Panc1 (cell line): ENCODE results near the gene BOC. TPM values are rescaled to one million over a fixed set of nuclear protein-coding genes. Genes with fewer than 3 reads are reported as not detected.

Source experiments
- ATAC-seq: fragments of 200-7000 bp; cut with Tn5 transposase; 2 replicates; pipeline ENCODE4 v1.9.1; 2020; ENCODE audit warnings: mild to moderate bottlenecking, moderate library complexity
- BruUV-seq: library from RNA; stranded (reverse); fragments of 400-500 nt; replicated peaks from 2 replicates; lab custom pipeline; 2021; lab: Mats Ljungman, UMichigan
- CTCF ChIA-PET: fragments of 300-600 bp; sonication (Branson Sonifier 250); formaldehyde crosslinking; loops from one replicate; lab custom pipeline; 2022; ENCODE audit warnings: antibody characterized with exemption; lab: Charles Lee
- POLR2A ChIA-PET: fragments of 300-600 bp; sonication (Branson Sonifier 250); formaldehyde crosslinking; loops from one replicate; lab custom pipeline; 2022; ENCODE audit warnings: antibody characterized with exemption; lab: Charles Lee
- DNase-seq: peaks from one replicate; pipeline ENCODE4 v3.0.0-alpha.2; 2010; ENCODE audit warnings: low read depth, low spot score
- H3K27ac ChIP-seq: 2 replicates; pipeline ENCODE4 v1.5.1; 2011; ENCODE audit warnings: mild to moderate bottlenecking, low read length, inconsistent platforms
- H3K27me3 ChIP-seq: fragments of 200-500 bp; sonication (Bioruptor generic); 2 replicates; pipeline ENCODE4 v1.6.0; 2014; ENCODE audit warnings: low read length, inconsistent platforms; ENCODE audit not compliant: control insufficient read depth, insufficient read depth
- H3K36me3 ChIP-seq: fragments of 200-500 bp; sonication (Bioruptor generic); 2 replicates; pipeline ENCODE4 v1.5.1; 2014; ENCODE audit warnings: inconsistent platforms, mild to moderate bottlenecking, low read length, moderate library complexity; ENCODE audit not compliant: control insufficient read depth, insufficient read depth
- H3K4me1 ChIP-seq: 2 replicates; pipeline ENCODE4 v1.5.1; 2011; ENCODE audit warnings: inconsistent platforms, mild to moderate bottlenecking, low read length, moderate library complexity; ENCODE audit not compliant: control insufficient read depth, insufficient read depth
- H3K4me3 ChIP-seq, 2 experiments: 2 replicates each; pipeline ENCODE4 v1.5.1; 2011 to 2012; ENCODE audit warnings: low read depth in 2 of 2, low read length in 2 of 2, mild to moderate bottlenecking in 2 of 2, inconsistent platforms in 1 of 2, moderate library complexity in 1 of 2
- H3K9me3 ChIP-seq: fragments of 200-500 bp; sonication (Bioruptor generic); 2 replicates; pipeline ENCODE4 v1.5.1; 2014; ENCODE audit warnings: low read depth, mild to moderate bottlenecking, inconsistent platforms, low read length, moderate library complexity; ENCODE audit not compliant: control insufficient read depth, insufficient read depth
- CTCF ChIP-seq: fragments of 450-650 bp; IDR thresholded peaks from 2 replicates; pipeline ENCODE4 v1.5.1; 2017; ENCODE audit warnings: mild to moderate bottlenecking
- POLR2AphosphoS5 ChIP-seq: IDR thresholded peaks from 2 replicates; pipeline ENCODE4 v1.6.1; 2012; ENCODE audit warnings: mild to moderate bottlenecking, low read depth, low read length, moderate library complexity
- REST ChIP-seq, 2 experiments: IDR thresholded peaks; 2 replicates each; pipeline ENCODE4 v1.6.1; 2011 to 2012; ENCODE audit warnings: low read depth in 2 of 2, control low read depth in 1 of 2, low read length in 1 of 2, mild to moderate bottlenecking in 1 of 2, moderate library complexity in 1 of 2; ENCODE audit not compliant: insufficient read depth in 1 of 2
- SIN3A ChIP-seq: IDR thresholded peaks from 2 replicates; pipeline ENCODE4 v1.6.1; 2012; ENCODE audit warnings: low read depth, mild to moderate bottlenecking, low read length, moderate library complexity, borderline replicate concordance; ENCODE audit not compliant: insufficient read depth
- TCF7L2 ChIP-seq: IDR thresholded peaks from 2 replicates; pipeline ENCODE4 v1.6.1; 2011; ENCODE audit warnings: mild to moderate bottlenecking, low read depth, low read length, inconsistent platforms
- in situ Hi-C: cut with HindIII; loops from 2 replicates; pipeline ENCODE4 v1.10.0; 2016; ENCODE audit warnings: low sequenced_read_pairs, low pct_unique_long_range_greater_than_20kb
- intact Hi-C: fragments of 100-400 bp; cut with micrococcal nuclease; formaldehyde crosslinking; loops from one replicate; pipeline ENCODE4 v1.10.0; 2022; ENCODE audit not compliant: unreplicated experiment
- total RNA-seq: library from RNA; stranded (reverse); gene quantifications from one replicate; pipeline ENCODE4 v1.2.1, GENCODE V29; 2021; ENCODE audit not compliant: unreplicated experiment

BOC gene
- total RNA-seq, 1 experiment from 2014 or later: 0.33 TPM

GRCh38 chr3:113273604-113274378, 62.4 kb downstream of the BOC start:
- no TSS peak for BruUV-seq
- no peaks in the 10 kb centered on the region for H3K9me3 ChIP-seq
- no peaks in the 10 kb centered on the region for H3K36me3 ChIP-seq
- ATAC-seq (no peak), DNase-seq (no peak)
- no peak overlapping the region for H3K4me3 ChIP-seq
- H3K4me1 ChIP-seq: no peaks in the 10 kb centered on the region
- in situ Hi-C loops (no loop called here), intact Hi-C loops (no loop called here)
- H3K27me3 ChIP-seq: no peaks in the 10 kb centered on the region; the same call in 1 of the 2 replicates
- no peak overlapping the region for H3K27ac ChIP-seq
- POLR2A ChIA-PET: no interaction called here
- no peak for TF ChIP-seq CTCF
- no peak for TF ChIP-seq TCF7L2
- TF ChIP-seq SIN3A: no peak
- TF ChIP-seq REST (IDR thresholded peaks at IDR 0.05; ENCODE audit: insufficient read depth in 1 of 2, low read depth in 2 of 2, low read length in 1 of 2): no peak
- CTCF ChIA-PET: no interaction called here

GRCh38 chr3:113274425-113275257, 63.3 kb downstream of the BOC start:
- in situ Hi-C loops: no loop called here
- CTCF ChIA-PET: no interaction called here
- no peaks in the 10 kb centered on the region for H3K4me1 ChIP-seq
- H3K36me3 ChIP-seq: no peaks in the 10 kb centered on the region
- ATAC-seq (no peak), DNase-seq (no peak)
- BruUV-seq: no TSS peak
- no peak for TF ChIP-seq REST (IDR thresholded peaks at IDR 0.05; ENCODE audit: insufficient read depth in 1 of 2, low read depth in 2 of 2, low read length in 1 of 2)
- TF ChIP-seq CTCF: no peak
- TF ChIP-seq POLR2AphosphoS5: no peak
- TF ChIP-seq SIN3A: no peak
- TF ChIP-seq TCF7L2: no peak
- H3K9me3 ChIP-seq: no peaks in the 10 kb centered on the region
- no peak overlapping the region for H3K27ac ChIP-seq
- intact Hi-C loops: no loop called here
- POLR2A ChIA-PET: no interaction called here
- no peaks in the 10 kb centered on the region; the same call in 1 of the 2 replicates for H3K27me3 ChIP-seq
- no peak overlapping the region for H3K4me3 ChIP-seq
